Measurements from ENCODE around the gene LETM1. TPM values are rescaled to one million over a fixed set of nuclear protein-coding genes. Genes with fewer than 3 reads are reported as not detected.

LETM1 gene
- total RNA-seq, 1 experiment from 2014 or later = 48.9 TPM

DNA sequence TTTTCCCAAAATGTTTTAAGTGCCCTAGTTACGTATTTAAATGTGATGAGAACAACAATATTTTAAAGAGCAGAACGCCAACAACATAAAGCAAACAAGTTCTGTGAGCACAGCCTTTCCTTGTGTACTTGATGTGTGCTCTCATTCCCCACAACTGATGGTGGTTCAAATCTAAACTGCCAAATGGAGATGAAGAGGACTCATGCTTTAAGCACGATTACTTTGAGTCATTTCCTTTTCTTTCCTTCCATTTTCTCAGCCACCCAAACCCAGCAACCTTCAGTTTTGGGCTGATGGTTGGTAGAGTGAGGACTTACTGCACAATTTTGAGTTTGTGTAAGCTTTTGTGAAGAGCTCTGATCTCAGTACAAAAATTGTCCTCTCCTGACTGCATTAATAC is 16.9 kb upstream of the LETM1 start:
- peak; percentile 79 for DNase-seq (ENCODE audit: low read depth)

DNA sequence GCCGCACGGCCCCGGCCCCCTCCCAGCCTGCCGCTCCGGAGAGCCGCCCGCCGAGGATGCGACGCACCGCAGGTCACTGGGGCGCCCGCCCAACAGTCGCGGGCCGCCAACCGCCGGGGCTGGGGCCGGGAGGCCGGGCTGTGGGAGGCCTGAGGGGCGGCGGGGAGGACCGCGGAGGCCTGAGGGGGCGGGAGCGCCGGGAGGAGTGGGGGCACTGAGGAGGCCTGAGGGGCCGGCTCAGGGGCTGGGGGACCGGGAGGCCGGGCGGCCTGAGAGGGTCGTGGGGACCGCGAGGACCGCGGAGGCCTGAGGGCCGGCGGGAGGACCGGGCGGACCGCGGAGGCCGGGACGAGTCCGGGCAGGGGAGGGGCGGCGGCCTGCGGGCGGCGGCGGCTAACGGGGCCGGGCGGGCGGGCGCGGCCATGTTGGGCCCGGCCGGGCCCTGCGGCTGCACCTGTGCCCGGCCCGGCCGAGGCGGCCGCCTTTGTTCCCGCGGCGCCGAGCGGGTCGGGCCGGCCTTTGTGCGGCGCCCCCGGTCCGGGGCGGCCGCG is 15.6 kb upstream of the LETM1 start:
- no peak for DNase-seq (ENCODE audit: low read depth)

DNA sequence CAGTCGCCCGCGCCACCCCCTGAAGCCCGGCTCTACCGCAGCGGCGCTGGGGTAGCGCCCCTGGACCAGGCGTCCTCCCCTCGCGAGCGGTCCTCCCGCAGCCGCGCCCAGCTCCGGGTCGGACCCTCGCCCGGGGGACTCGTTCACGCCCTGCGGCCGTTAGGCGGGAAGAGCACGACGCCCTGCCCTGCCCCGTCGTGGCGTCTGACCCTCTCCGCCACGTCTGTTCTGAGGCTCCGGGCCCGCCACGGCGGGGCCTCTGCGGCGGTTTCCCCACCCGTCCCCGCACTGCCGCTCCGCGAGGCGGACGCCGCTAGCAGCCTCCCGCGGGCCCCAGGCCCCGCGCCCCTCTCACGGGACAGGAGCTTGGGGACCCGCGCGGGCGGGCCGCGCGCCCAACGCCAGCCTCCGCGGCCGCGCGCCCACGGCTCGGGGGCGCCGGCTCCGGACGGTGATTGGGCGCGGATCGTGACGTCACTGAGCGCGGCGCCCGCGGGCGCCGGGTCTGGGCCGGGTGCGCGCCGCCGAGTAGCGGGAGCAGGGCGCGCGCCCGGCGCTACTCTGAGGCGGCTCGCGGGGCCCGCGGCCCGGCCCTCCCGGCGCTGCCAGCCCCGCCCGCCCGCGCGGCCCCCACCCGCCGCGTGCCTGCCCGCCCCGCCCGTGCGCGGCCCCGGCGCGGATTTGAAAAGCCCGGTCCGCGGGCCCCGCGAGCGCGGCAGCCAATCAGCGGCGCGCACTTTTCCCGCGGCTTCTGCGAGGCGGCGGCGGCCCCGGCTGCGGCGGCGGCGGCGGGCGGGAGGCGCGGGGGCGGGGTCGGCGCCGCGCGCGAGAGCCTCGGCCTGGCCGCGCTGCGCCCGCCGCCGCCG is 14.9 kb upstream of the LETM1 start, which contains the start of gene NSD2:
Gene NSD2 (plus strand): TSS at position 816 of the 866 bp plus-strand sequence. CDS start 29,262 bp downstream, outside the sequence.
- peak; percentile 93 for DNase-seq (ENCODE audit: low read depth)

DNA sequence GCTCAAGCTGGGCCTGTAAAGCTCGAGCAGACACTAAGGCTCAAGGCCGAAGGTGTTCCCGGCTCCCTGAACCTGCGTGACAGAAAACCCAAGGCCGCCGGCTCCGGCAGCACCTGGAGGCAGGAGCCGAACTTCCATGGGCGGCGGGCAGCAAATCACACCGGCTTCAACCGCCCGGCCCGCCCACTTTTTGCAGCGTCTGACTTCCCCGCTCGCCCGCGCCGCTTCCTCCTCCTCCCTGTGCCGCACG is 14.3 kb upstream of the LETM1 start:
- peak; percentile 91 for DNase-seq (ENCODE audit: low read depth)

DNA sequence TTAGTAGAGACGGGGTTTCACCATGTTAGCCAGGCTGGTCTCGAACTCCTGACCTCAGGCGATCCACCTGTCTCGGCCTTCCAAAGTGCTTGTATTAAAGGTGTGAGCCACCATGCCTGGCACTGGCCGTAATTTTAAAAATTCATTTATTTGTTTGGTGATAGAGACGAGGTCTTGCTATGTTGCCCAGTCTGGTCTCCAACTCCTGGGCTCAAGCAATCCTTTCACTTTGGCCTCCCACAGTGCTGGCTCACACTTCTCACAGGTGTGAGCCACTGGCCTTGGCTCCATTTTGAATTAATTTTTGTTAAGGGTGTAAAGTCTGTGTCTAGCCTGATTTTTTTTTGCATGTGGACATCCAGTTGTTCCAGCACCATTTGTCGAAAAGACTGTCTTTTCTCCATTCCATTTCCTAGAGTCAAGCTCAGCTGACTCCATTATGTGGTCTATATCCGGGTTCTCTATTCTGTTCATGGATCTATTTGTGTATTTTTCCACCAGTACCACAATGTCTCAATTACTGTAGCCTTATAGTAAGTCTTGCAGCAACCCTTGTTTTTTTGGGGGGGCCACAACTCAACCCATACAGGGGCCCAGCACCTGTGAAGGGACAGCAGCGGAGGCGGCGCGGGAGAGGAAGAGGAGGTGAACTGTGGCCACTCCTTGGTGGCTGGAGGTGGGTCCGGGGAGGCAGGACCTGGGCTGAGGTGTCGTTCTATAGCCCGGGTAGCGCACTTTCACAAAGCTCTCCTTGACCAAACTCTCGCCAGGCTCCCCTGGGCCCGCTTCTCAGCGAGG is 13.8 kb upstream of the LETM1 start:
- DNase-seq (ENCODE audit: low read depth) = no peak

DNA sequence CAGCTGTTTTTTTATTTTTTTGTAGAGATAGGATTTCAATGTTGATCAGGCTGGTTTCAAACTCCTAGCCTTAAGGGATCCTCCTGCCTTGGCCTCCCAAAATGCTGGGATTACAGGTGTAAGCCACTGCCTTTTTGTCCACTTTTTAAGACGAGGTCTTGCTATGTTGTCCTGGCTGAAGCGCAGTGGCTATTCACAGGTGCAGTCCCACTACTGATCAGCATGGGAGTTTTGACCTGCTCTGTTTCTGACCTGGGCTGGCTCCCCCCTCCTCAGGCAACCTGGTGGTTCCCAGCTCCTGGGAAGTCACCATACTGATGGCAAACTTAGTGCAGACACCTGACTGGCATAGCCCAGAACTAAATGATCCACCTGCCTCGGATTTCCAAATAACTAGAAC is 13.0 kb upstream of the LETM1 start:
- DNase-seq (ENCODE audit: low read depth) = no peak

DNA sequence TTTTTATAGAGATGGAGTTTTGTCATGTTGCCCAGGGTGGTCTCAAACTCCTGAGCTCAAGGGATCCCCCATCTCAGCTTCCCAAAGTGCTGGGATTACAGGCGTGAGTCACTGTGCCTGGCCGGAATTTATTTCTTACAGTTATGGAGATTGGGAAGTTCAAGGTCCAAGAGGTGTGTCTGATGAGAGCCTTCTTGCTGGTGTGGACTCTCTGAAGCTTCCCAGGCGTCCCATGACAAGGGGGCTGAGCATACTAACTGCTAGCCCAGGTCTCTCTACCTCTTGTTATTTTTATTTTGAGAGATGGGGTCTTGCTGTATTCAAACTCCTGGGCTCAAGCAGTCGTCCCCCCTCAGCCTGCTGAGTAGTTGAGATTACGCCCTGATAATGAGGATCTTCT is 12.3 kb upstream of the LETM1 start:
- no peak for DNase-seq (ENCODE audit: low read depth)

DNA sequence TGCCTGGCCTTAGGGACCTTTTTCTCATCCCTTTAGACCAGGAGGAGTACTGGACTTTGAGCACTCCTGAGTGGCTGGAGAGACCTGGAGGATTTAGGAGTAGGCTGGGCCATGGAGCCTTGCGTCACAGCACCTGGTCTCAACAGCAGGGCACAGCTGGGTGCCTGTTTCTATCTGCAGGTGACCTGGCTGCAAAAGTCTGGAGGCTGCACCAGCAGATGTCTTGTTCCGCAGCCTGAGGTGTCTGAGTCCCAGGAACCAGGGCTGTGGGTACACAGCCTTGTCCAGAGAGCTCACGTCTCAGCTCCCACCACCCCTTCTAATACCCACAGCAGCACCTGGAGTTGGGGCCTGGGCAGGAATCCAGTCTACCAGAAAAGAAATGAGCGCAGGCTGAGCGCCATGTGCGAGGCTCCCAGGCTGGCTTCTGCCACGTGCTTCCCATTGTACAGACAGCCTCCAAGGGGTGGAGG is 10.3 kb upstream of the LETM1 start:
- DNase-seq (ENCODE audit: low read depth) = no peak

DNA sequence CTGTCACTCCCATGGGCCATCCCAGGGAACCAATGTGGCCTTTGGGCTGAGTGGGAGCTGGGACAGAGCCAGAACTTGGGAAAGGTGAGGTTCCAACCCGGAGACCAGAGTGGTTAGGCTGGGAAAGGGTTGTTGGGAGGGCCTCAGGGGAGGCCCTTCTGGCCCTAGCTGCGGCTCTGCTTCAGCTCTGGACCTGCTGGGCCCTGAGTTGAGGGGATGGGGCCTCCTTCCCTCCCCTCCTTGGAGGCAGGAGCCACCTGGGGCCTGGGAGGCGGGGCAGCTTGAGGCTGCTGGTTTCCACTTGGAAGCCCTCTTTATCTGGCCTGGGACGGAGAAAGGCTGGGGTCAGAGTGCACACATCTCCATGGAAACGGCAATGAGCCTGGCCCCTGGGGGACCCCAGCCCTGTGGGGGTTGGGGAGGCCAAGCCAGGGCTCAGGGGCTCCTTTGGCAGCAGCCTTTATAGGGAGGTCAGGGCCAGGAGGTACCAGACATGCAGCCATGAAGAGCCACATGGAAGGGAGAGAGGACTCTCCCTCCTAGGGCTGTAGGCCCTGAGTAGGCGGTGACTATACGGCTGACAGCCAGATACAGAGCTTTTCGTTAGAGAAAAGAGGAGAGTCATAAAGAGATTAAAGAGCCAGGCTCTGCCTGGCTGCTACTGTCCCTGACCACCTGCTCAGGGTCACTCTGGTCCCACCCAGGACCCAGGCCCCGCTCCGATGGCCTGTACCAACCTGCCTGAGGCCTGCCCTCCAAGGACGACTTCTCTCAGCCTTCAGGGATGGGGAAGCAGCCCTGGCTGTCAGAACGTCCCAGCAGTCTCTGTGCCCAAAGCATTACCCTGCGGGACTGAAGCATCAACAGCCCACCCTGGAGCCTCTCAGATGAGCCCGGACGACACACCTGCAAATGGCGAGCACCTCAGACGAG is 8.4 kb upstream of the LETM1 start:
- DNase-seq (ENCODE audit: low read depth) = no peak

DNA sequence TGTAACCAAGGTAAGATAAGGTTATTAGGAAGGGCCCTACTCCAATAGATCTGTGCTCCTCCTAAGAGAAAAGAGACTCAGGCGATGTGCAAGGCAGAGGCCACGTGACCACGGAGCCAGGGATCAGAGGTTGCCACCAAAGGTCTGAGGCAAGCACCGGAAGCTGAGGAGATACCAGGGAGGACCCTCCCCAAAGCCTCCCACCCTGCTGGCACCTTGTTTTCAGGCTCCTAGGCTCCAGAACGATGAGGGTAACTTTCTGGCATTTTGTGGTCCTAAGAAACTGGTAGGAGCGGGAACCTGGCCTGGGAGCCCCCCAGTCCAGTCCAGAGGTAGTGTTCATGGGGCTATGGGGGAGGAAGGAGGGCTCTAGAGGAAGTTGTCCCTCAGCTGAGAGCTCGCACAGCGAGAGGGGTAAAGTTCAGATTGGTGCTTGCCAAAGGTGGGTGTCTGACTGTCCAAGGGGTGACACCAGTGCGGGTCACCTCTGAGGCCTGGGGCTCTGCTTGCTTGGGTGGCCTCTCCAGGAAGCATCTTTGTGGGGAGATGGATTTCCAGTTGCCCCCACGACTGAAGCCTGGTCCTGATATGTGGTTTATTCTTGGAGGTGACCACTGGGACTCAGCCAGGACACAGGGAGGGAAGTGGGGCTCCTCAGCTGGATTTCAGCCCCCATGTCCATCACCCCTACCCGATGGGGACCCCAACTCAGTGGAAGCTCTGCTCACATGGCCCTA is 7.5 kb upstream of the LETM1 start:
- DNase-seq (ENCODE audit: low read depth) = no peak

DNA sequence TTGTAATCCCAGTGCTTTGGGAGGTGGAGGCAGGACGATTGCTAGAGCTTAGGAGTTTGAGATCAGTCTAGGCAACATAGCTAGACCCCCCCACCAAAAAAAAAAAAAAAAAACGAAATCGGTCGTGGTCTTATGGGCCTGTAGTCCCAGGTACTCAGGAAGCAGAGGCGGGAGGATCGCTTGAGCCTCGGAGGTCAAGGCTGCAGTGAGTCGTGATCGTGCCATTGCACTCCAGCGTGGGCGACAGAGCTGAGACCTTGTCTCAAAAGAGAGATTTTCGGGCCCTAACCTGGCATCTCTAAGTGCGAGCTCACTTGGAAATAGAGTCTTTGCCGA is 7.0 kb upstream of the LETM1 start:
- no peak for DNase-seq (ENCODE audit: low read depth)

DNA sequence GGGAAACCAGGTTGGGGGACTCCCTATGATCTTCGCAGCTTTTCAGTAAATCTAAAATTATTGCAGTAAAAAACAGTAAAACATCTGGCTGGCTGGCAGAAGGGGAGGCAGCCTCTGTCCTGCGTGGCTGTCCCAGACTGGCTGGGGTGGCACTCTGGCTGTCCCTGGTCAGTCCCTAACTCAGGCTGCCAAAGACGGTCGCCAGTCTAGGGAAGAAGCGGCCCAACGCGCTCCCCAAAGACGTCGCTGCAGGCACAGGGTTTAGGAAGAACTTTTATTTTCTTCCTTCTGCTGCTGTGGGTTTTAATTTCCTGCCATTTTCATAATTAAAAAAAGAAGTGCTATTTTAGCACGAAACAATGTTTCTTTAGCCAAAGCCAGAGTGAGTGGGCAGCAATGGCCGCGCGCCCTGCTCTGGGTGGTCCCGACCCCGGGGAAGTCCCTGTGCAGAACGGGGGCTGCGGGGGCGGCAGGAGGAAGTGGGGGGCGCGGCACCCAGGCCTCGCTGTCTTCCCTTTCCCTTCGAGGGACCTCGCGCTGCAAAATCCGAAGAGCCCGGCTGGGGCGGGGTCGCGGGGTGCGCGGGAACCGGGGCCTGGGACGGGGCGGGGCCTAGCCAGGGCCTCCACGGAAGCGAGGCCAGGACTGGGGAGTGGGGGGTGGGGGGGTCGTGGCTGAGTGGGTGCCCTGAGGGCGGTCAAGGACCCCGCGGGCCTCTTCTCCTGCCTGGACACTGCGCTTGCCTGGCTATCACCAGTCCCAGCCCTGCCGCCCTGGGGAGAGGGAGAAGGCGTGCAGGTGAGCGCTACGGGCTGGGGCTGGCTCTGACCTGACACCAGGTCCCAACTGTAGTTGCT is 6.3 kb upstream of the LETM1 start:
- DNase-seq (ENCODE audit: low read depth) = no peak

DNA sequence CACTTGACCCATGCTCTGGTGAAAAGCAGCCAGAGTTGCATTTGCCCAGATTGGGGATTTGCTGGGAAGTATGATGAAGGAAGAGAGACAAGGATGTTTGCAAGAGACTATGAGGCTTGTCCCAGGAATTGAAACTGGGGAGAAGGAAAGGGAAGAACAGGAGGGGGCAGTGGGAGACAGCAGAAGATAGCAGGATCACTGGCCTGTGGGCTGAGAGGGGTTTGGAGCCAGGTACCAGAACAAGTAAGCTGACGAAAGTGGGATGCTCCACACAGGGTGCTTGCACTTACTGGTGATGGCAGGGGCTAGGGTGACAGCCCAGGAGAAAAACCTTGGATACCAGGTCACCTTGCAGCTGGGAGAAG is 3.4 kb upstream of the LETM1 start:
- no peak for DNase-seq (ENCODE audit: low read depth)

DNA sequence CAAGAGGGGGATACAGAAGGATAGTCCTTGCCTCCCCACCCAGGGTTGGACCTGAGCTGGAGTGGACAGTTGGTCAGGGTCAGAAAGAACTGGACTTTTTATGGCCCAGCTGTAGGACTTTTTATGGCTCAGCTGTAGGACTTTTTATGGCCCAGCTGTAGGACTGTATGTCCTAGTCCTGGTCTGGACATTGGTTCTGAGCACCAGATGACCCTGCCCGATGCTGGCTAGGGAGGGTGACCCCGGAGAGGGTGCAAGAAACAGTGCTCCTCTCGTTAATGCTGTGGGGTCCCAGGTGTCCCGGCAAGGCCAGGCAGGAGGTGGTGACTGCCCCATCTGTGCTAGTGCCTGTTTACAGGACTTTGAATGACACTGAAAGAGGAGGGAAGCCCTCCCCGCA is 2.0 kb upstream of the LETM1 start:
- DNase-seq (ENCODE audit: low read depth) = no peak

DNA sequence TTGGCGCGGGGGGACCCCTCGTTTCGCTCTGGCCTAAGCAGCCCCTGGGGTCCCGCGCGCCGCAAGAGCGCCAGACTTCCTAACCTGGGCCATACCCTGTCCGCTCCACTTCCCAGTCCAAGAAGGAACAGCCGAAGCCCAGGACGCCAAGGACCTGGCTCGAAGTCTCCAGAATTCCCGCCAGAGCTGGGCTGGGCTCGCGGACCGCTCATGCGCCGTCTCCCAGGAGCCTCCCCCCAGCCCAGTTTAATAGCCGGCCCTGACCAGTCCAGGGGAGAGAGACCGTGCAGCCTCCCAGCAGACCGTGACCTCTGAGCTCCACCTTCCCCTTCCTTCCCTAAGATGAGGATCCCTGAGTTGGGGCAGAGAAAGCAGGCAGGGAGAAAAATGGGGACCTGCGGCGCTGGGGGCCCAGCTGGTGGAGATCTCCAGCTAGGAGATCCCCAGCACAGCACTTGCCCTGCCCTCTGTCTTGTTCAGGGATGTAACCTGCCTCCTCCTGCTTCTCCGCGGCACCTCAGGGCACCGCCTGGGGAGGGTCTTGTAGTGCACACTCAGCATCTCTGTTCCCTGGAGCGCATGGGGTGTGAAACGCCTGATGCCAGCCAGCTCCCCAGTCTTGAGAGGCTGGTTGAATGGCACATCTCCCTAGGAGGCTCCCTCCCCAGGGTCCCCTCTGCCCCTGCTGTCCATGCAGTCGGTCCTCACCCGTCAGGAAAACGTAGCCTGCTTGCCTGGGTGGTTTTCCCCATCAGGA is 1.2 kb upstream of the LETM1 start:
- no peak for DNase-seq (ENCODE audit: low read depth)

DNA sequence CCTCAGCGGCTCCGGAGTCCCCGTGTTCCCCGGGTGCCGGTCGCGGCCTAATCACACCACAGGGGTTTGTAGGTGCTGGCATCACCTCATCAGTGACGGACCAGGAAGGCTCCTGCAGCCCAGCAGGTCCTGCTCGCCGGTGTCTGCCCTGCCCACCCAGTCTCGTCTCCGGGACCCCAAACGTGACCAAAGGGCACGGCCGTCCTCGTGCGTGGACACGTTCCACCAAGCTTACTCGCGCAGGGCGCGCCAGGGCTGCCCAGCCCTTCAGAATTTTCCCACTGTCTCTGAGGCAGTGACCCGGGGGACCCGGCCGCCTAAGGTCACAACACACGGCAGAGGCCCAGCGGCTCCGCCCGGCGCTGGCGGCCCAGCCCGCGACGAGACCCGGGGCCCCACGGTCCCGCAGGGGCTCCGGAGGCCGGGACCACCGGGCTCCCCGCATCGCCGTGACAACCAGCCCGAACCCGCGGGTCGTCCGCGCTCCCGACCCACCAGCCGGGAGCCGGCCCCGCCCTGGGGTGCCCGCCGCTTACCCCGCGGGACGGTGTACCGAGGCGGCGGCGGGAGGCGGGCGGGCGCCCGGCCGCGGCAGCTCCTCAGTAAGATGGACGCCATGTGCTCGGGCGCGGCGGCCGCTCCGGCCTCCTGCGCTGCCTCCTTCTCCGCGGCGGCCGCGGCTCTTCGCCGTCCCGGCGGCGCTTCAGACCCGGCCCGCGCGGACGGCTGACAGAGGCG is 454 bp downstream of the LETM1 start:
- DNase-seq (ENCODE audit: low read depth) = peak; percentile 21

DNA sequence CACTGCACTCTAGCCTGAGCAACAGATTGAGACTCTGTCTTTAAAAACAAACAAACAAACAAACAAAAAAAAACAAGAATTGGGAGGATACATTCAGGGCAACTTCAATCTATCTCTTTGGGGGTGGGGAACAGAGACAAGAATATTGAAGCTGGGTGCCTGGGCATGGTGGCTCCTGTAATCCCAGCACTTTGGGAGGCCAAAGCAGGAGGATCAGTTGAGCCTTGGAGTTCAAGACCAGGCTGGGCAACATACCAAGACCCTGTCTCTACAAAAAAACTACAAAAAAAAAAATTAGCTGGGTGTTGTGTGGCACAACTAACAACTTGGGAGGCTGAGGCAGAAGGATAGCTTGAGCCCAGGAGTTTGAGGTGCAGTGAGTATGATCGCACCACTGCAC is 1.2 kb downstream of the LETM1 start:
- no peak for DNase-seq (ENCODE audit: low read depth)

DNA sequence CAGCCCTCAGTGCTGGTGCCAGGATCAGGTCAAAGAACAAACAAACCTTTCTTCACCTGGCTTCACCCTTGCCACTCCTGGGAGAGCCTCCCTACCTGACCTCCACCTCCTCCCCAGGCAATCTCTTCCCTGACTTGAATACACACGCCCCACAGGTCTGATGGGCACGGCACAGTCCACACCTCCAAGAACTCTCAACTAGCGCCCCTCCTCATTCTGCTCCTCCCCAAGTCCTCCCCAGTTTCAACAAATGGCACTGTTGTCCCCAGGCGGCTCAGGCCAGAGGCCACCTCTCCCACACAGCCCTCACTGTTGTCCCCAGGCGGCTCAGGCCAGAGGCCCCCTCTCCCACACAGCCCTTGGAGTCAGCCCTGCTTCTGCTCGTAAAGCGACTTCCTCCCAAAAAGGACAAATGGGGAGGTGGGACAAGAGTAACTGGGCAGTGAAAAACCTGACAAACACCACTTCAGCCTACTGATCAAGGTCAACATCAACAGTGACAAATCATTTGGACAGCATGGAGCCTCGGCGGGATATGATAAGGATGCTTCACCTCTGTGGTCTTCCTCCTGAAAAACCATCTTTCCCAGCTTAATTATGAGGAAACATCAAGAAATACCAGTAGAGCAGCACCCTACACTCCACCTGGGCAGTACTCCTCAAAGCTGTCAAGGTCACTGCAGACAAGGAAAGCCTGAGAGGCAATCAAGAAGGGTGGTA is 2.9 kb downstream of the LETM1 start:
- no peak for DNase-seq (ENCODE audit: low read depth)

Data from Daoy (cell line).